ENCODE data around the gene TLE2.
"Not testable (repeated sequence)": the region's sequence is repeated elsewhere in the genome, so short reads cannot be mapped to it uniquely, and the experiment has no call there.

Gene TLE2

GRCh38 chr19:2983351-2984214, 45.5 kb downstream of the TLE2 start:
- DNase-seq (ENCODE audit: low read depth in 3 of 3), result no peak

GRCh38 chr19:2982983-2983350, 46.1 kb downstream of the TLE2 start:
- no peak for DNase-seq (ENCODE audit: low read depth in 3 of 3)

GRCh38 chr19:2982561-2982960, 46.5 kb downstream of the TLE2 start:
- DNase-seq (ENCODE audit: low read depth in 3 of 3), result no peak

- no peak for DNase-seq (ENCODE audit: low read depth in 3 of 3)
Measured at GRCh38 chr19:2981898-2982297, 47.2 kb downstream of the TLE2 start.

GRCh38 chr19:2978772-2979171, 50.3 kb downstream of the TLE2 start:
- DNase-seq (ENCODE audit: low read depth in 3 of 3), result no peak

GRCh38 chr19:2978166-2978767, 50.8 kb downstream of the TLE2 start:
- no peak for DNase-seq (ENCODE audit: low read depth in 3 of 3)

- no peak for DNase-seq (ENCODE audit: low read depth in 3 of 3)
Measured at GRCh38 chr19:2977746-2978138, 51.3 kb downstream of the TLE2 start.

GRCh38 chr19:2977001-2977745, 51.9 kb downstream of the TLE2 start, which contains the start of gene TLE6:
TLE6 (plus strand) TSS chr19:2977564; CDS start chr19:2978234, 670 bp downstream.
- peak; percentile 83 to 94 (median 92) for DNase-seq (ENCODE audit: low read depth in 3 of 3)

- DNase-seq (ENCODE audit: low read depth in 3 of 3), result no peak
Measured at GRCh38 chr19:2976609-2977000, 52.5 kb downstream of the TLE2 start.

GRCh38 chr19:2974342-2975041, 54.6 kb downstream of the TLE2 start:
- DNase-seq (ENCODE audit: low read depth in 3 of 3), result peak in 1 of 3 donors; percentile 18

GRCh38 chr19:2973229-2973628, 55.9 kb downstream of the TLE2 start:
- no peak for DNase-seq (ENCODE audit: low read depth in 3 of 3)

- DNase-seq (ENCODE audit: low read depth in 3 of 3), result no peak
Measured at GRCh38 chr19:2970201-2970835, 58.8 kb downstream of the TLE2 start.

GRCh38 chr19:2969104-2969504, 60.0 kb downstream of the TLE2 start:
- DNase-seq (ENCODE audit: low read depth in 3 of 3), result no peak

GRCh38 chr19:2967972-2968371, 61.1 kb downstream of the TLE2 start:
- DNase-seq (ENCODE audit: low read depth in 3 of 3), result no peak

- no peak for DNase-seq (ENCODE audit: low read depth in 3 of 3)
Measured at GRCh38 chr19:2964874-2965273, 64.2 kb downstream of the TLE2 start.

GRCh38 chr19:2963631-2964030, 65.4 kb downstream of the TLE2 start:
- not testable (repeated sequence) for DNase-seq (ENCODE audit: low read depth in 3 of 3)

- DNase-seq (ENCODE audit: low read depth in 3 of 3), result no peak
Measured at GRCh38 chr19:2963122-2963521, 66.0 kb downstream of the TLE2 start.

GRCh38 chr19:2962018-2962670, 66.9 kb downstream of the TLE2 start:
- DNase-seq (ENCODE audit: low read depth in 3 of 3), result peak in 1 of 3 donors; percentile 39

- DNase-seq (ENCODE audit: low read depth in 3 of 3), result no peak
Measured at GRCh38 chr19:2960120-2960519, 69.0 kb downstream of the TLE2 start.

GRCh38 chr19:2957160-2957559, 71.9 kb downstream of the TLE2 start:
- no peak for DNase-seq (ENCODE audit: low read depth in 3 of 3)

GRCh38 chr19:2952953-2953481, 76.1 kb downstream of the TLE2 start:
- no peak for DNase-seq (ENCODE audit: low read depth in 3 of 3)
